ENCODE measurements around the gene ANKRD16. TPM values are rescaled to one million over a fixed set of nuclear protein-coding genes. Genes with fewer than 3 reads are reported as not detected.

ANKRD16 gene
- total RNA-seq: 1 to 10 TPM; 4.1 to 7.6 TPM

- H3K4me3 Mint-ChIP-seq: peak within 1 kb of the TSS; percentile 92
- DNase-seq (ENCODE audit: low spot score): peak; percentile 100
- peaks cover 19% of the 10 kb centered on the region for H3K36me3 Mint-ChIP-seq
- no peaks in the 10 kb centered on the region for H3K27me3 Mint-ChIP-seq
- ATAC-seq: peak; percentile 93 to 95
- H3K9me3 Mint-ChIP-seq: no peaks in the 10 kb centered on the region
- H3K4me1 Mint-ChIP-seq (ENCODE audit: low read depth in 2 of 2): peaks cover 34 to 40% of the 10 kb centered on the region in 2 donors
- H3K27ac Mint-ChIP-seq: peak within 1 kb of the TSS; percentile 56 to 78
These were observed at the start of gene ANKRD16, which contains the start of gene FBH1 for GRCh38 chr10:5889624-5890451. Gene ANKRD16 (minus strand): TSS chr10:5889893. CDS start chr10:5889354, 539 bp downstream. Gene FBH1 (plus strand): TSS chr10:5890243. CDS start chr10:5890346, 103 bp downstream.

- no peak overlapping the region for H3K4me3 Mint-ChIP-seq
- no peak for ATAC-seq
- DNase-seq (ENCODE audit: low spot score): no peak
- H3K9me3 Mint-ChIP-seq: no peaks in the 10 kb centered on the region
- peaks cover 0 to 2% of the 10 kb centered on the region in 2 donors for H3K4me1 Mint-ChIP-seq (ENCODE audit: low read depth in 2 of 2)
- H3K36me3 Mint-ChIP-seq: peaks cover 15% of the 10 kb centered on the region
- no peak overlapping the region for H3K27ac Mint-ChIP-seq
- no peaks in the 10 kb centered on the region for H3K27me3 Mint-ChIP-seq
These were observed 48.6 kb upstream of the ANKRD16 start for GRCh38 chr10:5938291-5938690.

GRCh38 chr10:5937016-5937415 lies 47.3 kb upstream of the ANKRD16 start:
- Mint-ChIP-seq H3K36me3 (peaks cover 19% of the 10 kb centered on the region), H3K9me3 (no peaks in the 10 kb centered on the region), H3K27me3 (no peaks in the 10 kb centered on the region), H3K4me1 (ENCODE audit: low read depth in 2 of 2) (peaks cover 0 to 2% of the 10 kb centered on the region in 2 donors), H3K4me3 (no peak overlapping the region), H3K27ac (no peak overlapping the region)
- ATAC-seq (peak in 1 of 2 donors; percentile 25), DNase-seq (ENCODE audit: low spot score) (no peak)

GRCh38 chr10:5935628-5936027 lies 45.9 kb upstream of the ANKRD16 start:
- Mint-ChIP-seq H3K27me3 (no peaks in the 10 kb centered on the region), H3K4me3 (no peak overlapping the region), H3K4me1 (ENCODE audit: low read depth in 2 of 2) (peaks cover 0 to 2% of the 10 kb centered on the region in 2 donors), H3K27ac (no peak overlapping the region), H3K36me3 (peaks cover 19% of the 10 kb centered on the region), H3K9me3 (no peaks in the 10 kb centered on the region)
- ATAC-seq (no peak), DNase-seq (ENCODE audit: low spot score) (no peak)

- no peak for DNase-seq (ENCODE audit: low spot score)
- ATAC-seq: no peak
- no peaks in the 10 kb centered on the region for H3K27me3 Mint-ChIP-seq
- no peak overlapping the region for H3K27ac Mint-ChIP-seq
- H3K36me3 Mint-ChIP-seq: peaks cover 19% of the 10 kb centered on the region
- H3K4me3 Mint-ChIP-seq: no peak overlapping the region
- peaks cover 0 to 2% of the 10 kb centered on the region in 2 donors for H3K4me1 Mint-ChIP-seq (ENCODE audit: low read depth in 2 of 2)
- H3K9me3 Mint-ChIP-seq: no peaks in the 10 kb centered on the region
These were observed 44.3 kb upstream of the ANKRD16 start for GRCh38 chr10:5933909-5934546.

- ATAC-seq (no peak), DNase-seq (ENCODE audit: low spot score) (no peak)
- Mint-ChIP-seq H3K4me3 (no peak overlapping the region), H3K27me3 (no peaks in the 10 kb centered on the region), H3K4me1 (ENCODE audit: low read depth in 2 of 2) (peaks cover 0 to 2% of the 10 kb centered on the region in 2 donors), H3K9me3 (no peaks in the 10 kb centered on the region), H3K36me3 (peaks cover 6% of the 10 kb centered on the region), H3K27ac (no peak overlapping the region)
These were observed 42.7 kb upstream of the ANKRD16 start for GRCh38 chr10:5932345-5932744.

GRCh38 chr10:5930272-5930671 lies 40.6 kb upstream of the ANKRD16 start:
- H3K27ac Mint-ChIP-seq: no peak overlapping the region
- DNase-seq (ENCODE audit: low spot score) (no peak), ATAC-seq (no peak)
- no peaks in the 10 kb centered on the region for H3K9me3 Mint-ChIP-seq
- H3K36me3 Mint-ChIP-seq: peaks cover 18% of the 10 kb centered on the region
- H3K4me3 Mint-ChIP-seq: no peak overlapping the region
- H3K27me3 Mint-ChIP-seq: no peaks in the 10 kb centered on the region
- peaks cover 0 to 2% of the 10 kb centered on the region in 2 donors for H3K4me1 Mint-ChIP-seq (ENCODE audit: low read depth in 2 of 2)

GRCh38 chr10:5929442-5929841 lies 39.7 kb upstream of the ANKRD16 start:
- ATAC-seq: no peak
- H3K9me3 Mint-ChIP-seq: no peaks in the 10 kb centered on the region
- no peak overlapping the region for H3K27ac Mint-ChIP-seq
- no peaks in the 10 kb centered on the region for H3K27me3 Mint-ChIP-seq
- peaks cover 0 to 2% of the 10 kb centered on the region in 2 donors for H3K4me1 Mint-ChIP-seq (ENCODE audit: low read depth in 2 of 2)
- H3K4me3 Mint-ChIP-seq: no peak overlapping the region
- DNase-seq (ENCODE audit: low spot score): no peak
- peaks cover 23% of the 10 kb centered on the region for H3K36me3 Mint-ChIP-seq

GRCh38 chr10:5927306-5927705 lies 37.6 kb upstream of the ANKRD16 start:
- Mint-ChIP-seq H3K27ac (no peak overlapping the region), H3K36me3 (peaks cover 34% of the 10 kb centered on the region), H3K9me3 (no peaks in the 10 kb centered on the region), H3K4me3 (no peak overlapping the region), H3K27me3 (no peaks in the 10 kb centered on the region), H3K4me1 (ENCODE audit: low read depth in 2 of 2) (peaks cover 0 to under 1% of the 10 kb centered on the region in 2 donors)
- ATAC-seq: no peak
- no peak for DNase-seq (ENCODE audit: low spot score)

- Mint-ChIP-seq H3K9me3 (no peaks in the 10 kb centered on the region), H3K36me3 (peaks cover 46% of the 10 kb centered on the region), H3K27me3 (no peaks in the 10 kb centered on the region), H3K27ac (no peak overlapping the region), H3K4me3 (no peak overlapping the region), H3K4me1 (ENCODE audit: low read depth in 2 of 2) (no peaks in the 10 kb centered on the region)
- no peak for DNase-seq (ENCODE audit: low spot score)
- ATAC-seq: no peak
These were observed 35.2 kb upstream of the ANKRD16 start for GRCh38 chr10:5924889-5925288.

- H3K9me3 Mint-ChIP-seq: no peaks in the 10 kb centered on the region
- no peak overlapping the region for H3K27ac Mint-ChIP-seq
- no peaks in the 10 kb centered on the region for H3K4me1 Mint-ChIP-seq (ENCODE audit: low read depth in 2 of 2)
- peaks cover 43% of the 10 kb centered on the region for H3K36me3 Mint-ChIP-seq
- DNase-seq (ENCODE audit: low spot score) (no peak), ATAC-seq (no peak)
- no peaks in the 10 kb centered on the region for H3K27me3 Mint-ChIP-seq
- no peak overlapping the region for H3K4me3 Mint-ChIP-seq
These were observed 32.1 kb upstream of the ANKRD16 start for GRCh38 chr10:5921746-5922145.

GRCh38 chr10:5919568-5919967 lies 29.9 kb upstream of the ANKRD16 start:
- peaks cover 44% of the 10 kb centered on the region for H3K36me3 Mint-ChIP-seq
- DNase-seq (ENCODE audit: low spot score) (no peak), ATAC-seq (no peak)
- H3K9me3 Mint-ChIP-seq: no peaks in the 10 kb centered on the region
- no peak overlapping the region for H3K27ac Mint-ChIP-seq
- H3K4me1 Mint-ChIP-seq (ENCODE audit: low read depth in 2 of 2): no peaks in the 10 kb centered on the region
- no peaks in the 10 kb centered on the region for H3K27me3 Mint-ChIP-seq
- no peak overlapping the region for H3K4me3 Mint-ChIP-seq

- DNase-seq (ENCODE audit: low spot score) (no peak), ATAC-seq (no peak)
- H3K4me3 Mint-ChIP-seq: no peak overlapping the region
- no peaks in the 10 kb centered on the region for H3K9me3 Mint-ChIP-seq
- no peak overlapping the region for H3K27ac Mint-ChIP-seq
- H3K36me3 Mint-ChIP-seq: peaks cover 40% of the 10 kb centered on the region
- no peaks in the 10 kb centered on the region for H3K27me3 Mint-ChIP-seq
- H3K4me1 Mint-ChIP-seq (ENCODE audit: low read depth in 2 of 2): no peaks in the 10 kb centered on the region
These were observed 29.1 kb upstream of the ANKRD16 start for GRCh38 chr10:5918763-5919162.

- H3K36me3 Mint-ChIP-seq: peaks cover 43% of the 10 kb centered on the region
These were observed 27.6 kb upstream of the ANKRD16 start for GRCh38 chr10:5917305-5917704.

More at GRCh38 chr10:5917305-5917704, 27.6 kb upstream of the ANKRD16 start:
- Mint-ChIP-seq H3K9me3 (no peaks in the 10 kb centered on the region), H3K4me3 (no peak overlapping the region), H3K27ac (no peak overlapping the region), H3K4me1 (ENCODE audit: low read depth in 2 of 2) (no peaks in the 10 kb centered on the region), H3K27me3 (no peaks in the 10 kb centered on the region)
- ATAC-seq (peak in 1 of 2 donors; percentile 24), DNase-seq (ENCODE audit: low spot score) (no peak)

All from natural killer cell treated with Interleukin-12 subunit alpha and Interleukin-12 subunit beta and Interleukin-15 and Interleukin-18, amount 100 ng/mL, for 72 hours (primary cell).